K562 (cell line): ENCODE results near the gene ZNF232. TPM values are rescaled to one million over a fixed set of nuclear protein-coding genes. Genes with fewer than 3 reads are reported as not detected.

Experiments
- CTCFL ChIP-seq: IDR thresholded peaks from 2 replicates; pipeline ENCODE4 v1.6.1; 2011; ENCODE audit warnings: borderline replicate concordance, low read depth, mild to moderate bottlenecking, moderate library complexity, low read length; ENCODE audit not compliant: insufficient read depth, poor library complexity, severe bottlenecking
- FIP1L1 ChIP-seq: fragments of 200-400 bp; formaldehyde crosslinking; IDR thresholded peaks from 2 replicates; pipeline ENCODE4 v1.6.1; 2018; ENCODE audit warnings: mild to moderate bottlenecking, low read depth, low read length; ENCODE audit not compliant: poor library complexity, severe bottlenecking
- HBP1 ChIP-seq: fragments of 450-650 bp; formaldehyde crosslinking; IDR thresholded peaks from 2 replicates; pipeline ENCODE4 v1.4.0; 2022; ENCODE audit warnings: missing genetic modification characterization
- HMG20A ChIP-seq: fragments of 450-650 bp; formaldehyde crosslinking; conservative IDR thresholded peaks from 2 replicates; pipeline ENCODE4 v1.4.0; 2020; ENCODE audit warnings: mild to moderate bottlenecking, mixed read lengths
- KDM5B ChIP-seq: fragments of 200-600 bp; sonication (generic); IDR thresholded peaks from 2 replicates; pipeline ENCODE4 v1.6.1; 2012; ENCODE audit warnings: low read depth, mild to moderate bottlenecking, moderate library complexity, low read length, control low read depth, inconsistent platforms; ENCODE audit not compliant: insufficient replicate concordance
- LCOR ChIP-seq: sonication (generic); formaldehyde crosslinking; IDR thresholded peaks from 2 replicates; pipeline ENCODE4 v1.8.0; 2022; ENCODE audit warnings: mild to moderate bottlenecking, missing genetic modification reagents
- MCM3 ChIP-seq: fragments of 450-650 bp; IDR thresholded peaks from 2 replicates; pipeline ENCODE4 v1.6.1; 2016
- POLR2G ChIP-seq: fragments of 200-400 bp; formaldehyde crosslinking; IDR thresholded peaks from 2 replicates; pipeline ENCODE4 v1.6.1; 2017; ENCODE audit warnings: low read depth, mild to moderate bottlenecking, antibody characterized with exemption, low read length, moderate library complexity
- RFX1 ChIP-seq: fragments of 450-650 bp; IDR thresholded peaks from 2 replicates; pipeline ENCODE4 v1.6.1; 2016; ENCODE audit warnings: mild to moderate bottlenecking, moderate library complexity
- ZNF57 ChIP-seq: fragments of 450-650 bp; formaldehyde crosslinking; IDR thresholded peaks from 2 replicates; pipeline ENCODE4 v1.4.0; 2020; ENCODE audit warnings: mild to moderate bottlenecking, moderate library complexity
- ZNF707 ChIP-seq: fragments of 250-450 bp; sonication (Bioruptor Pico); conservative IDR thresholded peaks from 2 replicates; pipeline ENCODE4 v1.8.0; 2022; ENCODE audit warnings: inconsistent platforms, mild to moderate bottlenecking, moderate library complexity
- polyA plus RNA-seq, 8 experiments: library from polyadenylated mRNA; depleted of rRNA in 4 of 8; stranded (reverse) in 5 of 8; unstranded in 3 of 8; fragments of >200 nt; fragmentation: Nextera tagmentation in 2 of 8; fragmentation: Illumina TruSeq in 1 of 8; extraction: Ambion mirVana in 2 of 8; extraction: Trizol in 1 of 8; gene quantifications; 2 replicates each; pipeline versions ENCODE4 v1.2.1 to v1.2.3, GENCODE V29; 2011 to 2014; ENCODE audit warnings: inconsistent platforms in 1 of 8, missing spikeins in 1 of 8
- total RNA-seq, 7 experiments: library from RNA; depleted of rRNA in 6 of 7; stranded (reverse); fragments of >200 nt in 6 of 7; fragmentation: Illumina TruSeq in 2 of 7; extraction: Trizol in 2 of 7; gene quantifications; 2 replicates each; pipeline versions ENCODE4 v1.2.1 to v1.2.3, GENCODE V29; 2011 to 2021; ENCODE audit warnings: low replicate concordance in 1 of 7
- TF ChIP-seq, protein P1 (sequence below), 2 experiments: fragments of 450-650 bp; formaldehyde crosslinking in 1 of 2; IDR thresholded peaks; 2 replicates each; pipeline versions ENCODE4 v1.4.0 to v1.6.1; 2014 to 2020; ENCODE audit warnings: mild to moderate bottlenecking in 2 of 2, borderline replicate concordance in 1 of 2, low read depth in 1 of 2
- TF ChIP-seq, protein P2 (sequence below): fragments of 250-450 bp; sonication (Bioruptor Pico); IDR thresholded peaks from 2 replicates; pipeline ENCODE4 v1.5.0; 2021

Gene ZNF232
- total and polyA plus RNA-seq, 9 of the 15 experiments (the other 6 are each of a cell fraction or from before 2014, with no cell fraction given) = 10.6 to 26.0 (median 13.0) TPM

DNA sequence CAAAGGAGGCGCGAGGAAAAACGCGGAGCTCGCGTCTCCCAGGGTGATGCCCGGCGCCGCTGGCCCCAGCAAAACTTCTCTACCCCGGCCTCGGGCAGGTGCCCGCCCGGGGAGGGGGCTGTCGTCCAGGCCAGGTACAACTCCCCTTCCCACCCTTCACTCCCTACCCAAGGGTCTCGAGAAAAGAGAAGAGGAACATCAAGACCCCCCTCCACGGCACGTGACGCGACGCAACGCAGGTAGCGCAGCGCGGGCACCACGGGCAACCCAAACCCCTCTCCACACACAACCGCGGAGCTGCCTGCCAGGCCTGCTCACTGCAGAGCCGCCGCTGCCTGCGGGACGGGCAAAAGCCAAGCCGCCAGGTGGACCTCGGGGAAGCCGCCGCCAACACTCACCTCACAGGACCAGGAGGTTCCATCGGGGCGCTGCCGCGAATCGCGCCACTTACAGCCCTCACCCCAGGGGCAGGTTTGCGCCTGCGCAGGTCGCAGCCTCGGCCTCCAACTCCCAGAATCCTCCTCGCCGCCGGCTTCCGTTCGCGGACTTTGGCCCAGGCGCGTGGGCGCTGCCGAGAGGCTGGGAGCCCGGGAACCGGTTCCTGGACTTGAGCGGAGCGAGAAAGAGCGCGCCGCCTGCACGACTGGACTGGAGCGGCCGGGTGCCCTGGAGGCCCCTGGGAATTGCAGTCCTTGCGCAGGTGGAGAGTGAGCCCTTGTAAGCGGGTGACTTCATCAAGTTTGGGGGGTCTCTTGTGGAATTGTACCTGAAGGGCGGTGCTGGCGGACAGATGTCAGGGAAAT, at the start of gene ZNF232 (continued):
- TF ChIP-seq, protein P1, sequence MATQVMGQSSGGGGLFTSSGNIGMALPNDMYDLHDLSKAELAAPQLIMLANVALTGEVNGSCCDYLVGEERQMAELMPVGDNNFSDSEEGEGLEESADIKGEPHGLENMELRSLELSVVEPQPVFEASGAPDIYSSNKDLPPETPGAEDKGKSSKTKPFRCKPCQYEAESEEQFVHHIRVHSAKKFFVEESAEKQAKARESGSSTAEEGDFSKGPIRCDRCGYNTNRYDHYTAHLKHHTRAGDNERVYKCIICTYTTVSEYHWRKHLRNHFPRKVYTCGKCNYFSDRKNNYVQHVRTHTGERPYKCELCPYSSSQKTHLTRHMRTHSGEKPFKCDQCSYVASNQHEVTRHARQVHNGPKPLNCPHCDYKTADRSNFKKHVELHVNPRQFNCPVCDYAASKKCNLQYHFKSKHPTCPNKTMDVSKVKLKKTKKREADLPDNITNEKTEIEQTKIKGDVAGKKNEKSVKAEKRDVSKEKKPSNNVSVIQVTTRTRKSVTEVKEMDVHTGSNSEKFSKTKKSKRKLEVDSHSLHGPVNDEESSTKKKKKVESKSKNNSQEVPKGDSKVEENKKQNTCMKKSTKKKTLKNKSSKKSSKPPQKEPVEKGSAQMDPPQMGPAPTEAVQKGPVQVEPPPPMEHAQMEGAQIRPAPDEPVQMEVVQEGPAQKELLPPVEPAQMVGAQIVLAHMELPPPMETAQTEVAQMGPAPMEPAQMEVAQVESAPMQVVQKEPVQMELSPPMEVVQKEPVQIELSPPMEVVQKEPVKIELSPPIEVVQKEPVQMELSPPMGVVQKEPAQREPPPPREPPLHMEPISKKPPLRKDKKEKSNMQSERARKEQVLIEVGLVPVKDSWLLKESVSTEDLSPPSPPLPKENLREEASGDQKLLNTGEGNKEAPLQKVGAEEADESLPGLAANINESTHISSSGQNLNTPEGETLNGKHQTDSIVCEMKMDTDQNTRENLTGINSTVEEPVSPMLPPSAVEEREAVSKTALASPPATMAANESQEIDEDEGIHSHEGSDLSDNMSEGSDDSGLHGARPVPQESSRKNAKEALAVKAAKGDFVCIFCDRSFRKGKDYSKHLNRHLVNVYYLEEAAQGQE (IDR thresholded peaks at IDR 0.05; ENCODE audit: borderline replicate concordance) = peak; percentile 72
- TF ChIP-seq, protein P1 (CRISPR knock-in tag; IDR thresholded peaks at IDR 0.05; ENCODE audit: low read depth) = no peak
- TF ChIP-seq LCOR (CRISPR knock-in tag) (no peak), FIP1L1 (peak; percentile 83), KDM5B (peak; percentile 54), ZNF707 (CRISPR knock-in tag) (no peak), HMG20A (CRISPR knock-in tag) (no peak), ZNF57 (CRISPR knock-in tag) (no peak), RFX1 (no peak), HBP1 (CRISPR knock-in tag) (no peak), POLR2G (peak; percentile 94), CTCFL (no peak), MCM3 (no peak)
- TF ChIP-seq, protein P2, sequence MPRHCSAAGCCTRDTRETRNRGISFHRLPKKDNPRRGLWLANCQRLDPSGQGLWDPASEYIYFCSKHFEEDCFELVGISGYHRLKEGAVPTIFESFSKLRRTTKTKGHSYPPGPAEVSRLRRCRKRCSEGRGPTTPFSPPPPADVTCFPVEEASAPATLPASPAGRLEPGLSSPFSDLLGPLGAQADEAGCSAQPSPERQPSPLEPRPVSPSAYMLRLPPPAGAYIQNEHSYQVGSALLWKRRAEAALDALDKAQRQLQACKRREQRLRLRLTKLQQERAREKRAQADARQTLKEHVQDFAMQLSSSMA (CRISPR knock-in tag) = no peak
